GM21786 (cell line): ENCODE data around the gene COCH.
"Not testable (repeated sequence)": the region's sequence is repeated elsewhere in the genome, so short reads cannot be mapped to it uniquely, and the experiment has no call there.

Experiments used
- ATAC-seq: cut with Tn5 transposase; IDR thresholded peaks from one replicate; pipeline ENCODE4 v1.9.1; 2021; ENCODE audit not compliant: unreplicated experiment

The COCH gene

DNA sequence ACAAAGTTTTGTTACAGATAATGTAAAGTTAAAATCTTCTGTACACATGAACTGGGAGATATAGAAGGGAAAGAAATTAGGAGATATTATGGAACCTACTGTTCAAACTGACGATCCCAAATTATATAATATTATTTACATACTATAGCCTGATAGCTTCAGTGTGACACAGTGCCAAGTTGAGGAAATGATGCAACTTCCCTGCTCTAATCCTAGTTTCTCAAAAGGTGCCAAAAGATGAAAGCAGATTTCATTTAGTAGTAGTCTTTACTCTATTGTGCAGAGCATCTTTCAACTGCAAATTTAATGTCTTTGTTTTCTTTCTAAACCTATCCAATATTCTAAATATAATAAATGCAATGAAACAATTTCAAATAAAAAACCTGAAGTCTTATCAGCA lies 46.9 kb downstream of the COCH start:
- ATAC-seq, result no peak

DNA sequence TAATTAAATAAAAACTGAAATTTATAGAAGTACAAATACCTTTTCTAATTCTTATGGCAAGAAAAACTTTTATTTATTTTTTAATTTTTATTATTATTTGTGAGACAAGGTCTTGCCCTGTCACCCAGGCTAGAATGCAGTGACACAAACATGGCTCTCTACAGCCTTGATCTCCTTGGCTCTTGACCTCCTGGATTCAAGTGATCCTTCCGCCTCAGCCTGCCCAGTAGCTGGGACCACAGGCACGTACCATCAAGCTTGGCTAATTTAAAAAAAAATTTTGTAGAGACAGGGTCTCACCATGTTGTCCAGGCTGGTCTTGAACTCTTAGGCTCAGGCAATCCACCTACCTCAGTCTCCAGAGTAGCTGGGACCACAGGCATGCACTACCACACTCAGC lies 47.4 kb downstream of the COCH start:
- ATAC-seq, result no peak

DNA sequence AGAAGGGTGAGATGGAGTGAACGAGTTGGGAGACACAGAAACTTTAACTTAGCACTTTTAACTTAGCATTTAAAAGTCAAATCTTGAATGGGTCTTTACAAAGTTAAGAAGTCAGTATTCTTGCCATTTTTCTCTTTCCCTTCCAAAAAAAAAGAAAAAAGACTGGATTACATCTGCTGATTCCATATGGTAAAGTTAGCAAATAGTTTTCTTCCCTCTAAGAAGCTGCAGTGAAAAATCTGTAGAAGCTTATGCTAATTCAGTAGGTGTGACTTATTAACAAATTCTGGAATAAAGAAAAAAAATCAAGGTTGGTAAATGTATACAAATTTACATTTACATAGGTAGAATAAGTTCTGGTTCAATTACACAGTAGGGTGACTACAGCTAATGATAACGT lies 50.9 kb downstream of the COCH start:
- ATAC-seq, result no peak

DNA sequence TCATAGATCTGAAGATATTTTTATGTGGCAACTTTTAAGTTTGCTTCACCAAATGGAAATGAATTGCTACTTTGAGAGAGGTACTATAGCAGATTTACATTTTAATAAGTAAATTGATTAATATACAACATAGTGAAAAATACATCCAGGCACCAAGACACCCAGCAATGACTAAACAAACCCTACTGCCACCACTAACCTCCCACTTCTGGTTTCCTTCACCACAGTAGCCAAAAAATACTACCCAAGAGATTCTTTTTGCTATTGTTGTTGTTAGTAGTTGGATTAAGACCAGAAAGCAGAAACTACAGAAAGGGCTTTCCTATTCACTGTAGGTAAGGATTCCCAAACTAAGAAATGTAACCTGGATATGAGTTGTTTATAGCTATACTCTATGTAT lies 54.1 kb downstream of the COCH start:
- no peak for ATAC-seq

DNA sequence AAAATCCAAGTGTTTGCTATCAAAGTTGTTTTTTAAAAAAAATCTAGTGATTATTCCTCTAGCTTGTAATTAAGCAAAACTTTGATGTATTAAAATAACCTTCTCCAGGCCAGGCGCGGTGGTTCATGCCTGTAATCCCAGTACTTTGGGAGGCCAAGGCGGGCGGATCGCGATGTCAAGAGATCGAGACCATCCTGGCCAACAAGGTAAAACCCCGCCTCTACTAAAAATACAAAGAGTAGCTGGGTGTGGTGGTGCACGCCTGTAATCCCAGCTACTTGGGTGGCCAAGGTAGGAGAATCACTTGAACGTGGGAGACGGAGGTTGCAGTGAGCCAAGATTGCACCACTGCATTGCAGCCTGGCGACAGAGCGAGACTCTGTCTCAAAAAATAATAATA lies 59.6 kb downstream of the COCH start:
- ATAC-seq, result not testable (repeated sequence)

DNA sequence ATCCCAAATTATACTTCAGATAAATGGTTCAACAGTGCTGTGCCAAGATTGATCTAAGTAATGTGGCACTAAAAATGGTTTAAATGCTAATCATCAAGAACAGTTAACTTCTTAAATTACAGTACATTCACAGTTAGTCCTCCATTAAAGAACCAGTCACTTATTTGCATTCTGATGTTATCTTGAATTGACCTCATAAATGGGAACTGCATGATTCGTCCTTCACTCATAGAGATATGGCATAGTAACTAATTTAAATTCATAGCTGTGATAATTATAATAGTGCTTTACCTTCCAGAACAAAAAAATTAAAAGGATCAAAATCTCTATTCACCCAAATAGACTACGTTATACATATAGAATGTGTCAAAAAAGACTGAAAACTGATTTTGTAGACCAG lies 61.1 kb downstream of the COCH start:
- no peak for ATAC-seq

DNA sequence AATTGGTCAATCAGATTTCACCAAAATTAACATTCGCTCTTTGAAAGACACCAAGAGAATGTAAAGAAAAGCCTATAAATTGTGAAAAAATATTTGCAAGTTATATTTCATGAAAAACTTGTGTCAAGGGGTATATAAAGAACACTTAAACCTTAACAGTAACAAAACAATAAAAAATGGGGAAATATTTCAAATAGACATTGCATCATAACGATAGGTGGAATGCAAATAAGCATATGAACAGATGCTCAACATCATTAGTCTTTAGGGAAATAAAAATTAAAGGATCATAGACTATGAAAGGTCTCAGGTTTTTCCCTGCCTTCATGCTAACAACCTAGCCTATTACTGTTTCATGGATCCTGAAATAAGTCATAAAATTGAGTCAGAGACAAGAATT lies 64.3 kb downstream of the COCH start:
- ATAC-seq, result no peak
